Left renal cortex interstitium (tissue), 4 donors: Measurements from ENCODE around the gene PCK1. TPM values are rescaled to one million over a fixed set of nuclear protein-coding genes. Genes with fewer than 3 reads are reported as not detected.

ENCODE experiments used
- polyA plus RNA-seq, 4 donors: library from polyadenylated mRNA; unstranded; fragments of 120-200 nt; gene quantifications; one replicate each; pipeline ENCODE4 v1.2.1, GENCODE V29; 2013; ENCODE audit not compliant: insufficient read length in 4 of 4

PCK1 gene
- polyA plus RNA-seq, 4 donors = 4.1 to 18.8 (median 12.1) TPM

Other genes with a start within 250 kb of the PCK1 start
- gene SPO11, start 231.3 kb upstream of the PCK1 start, polyA plus RNA-seq = not detected
- gene RAE1, start 209.9 kb upstream of the PCK1 start, polyA plus RNA-seq = 10 to 100 TPM; 54.4 to 58.3 (median 55.9) TPM
- gene RBM38, start 169.7 kb upstream of the PCK1 start, polyA plus RNA-seq = 10 to 100 TPM; 24.6 to 43.8 (median 32.4) TPM
- 1 to 10 TPM; 1.0 to 3.6 (median 2.5) TPM for gene CTCFL, start 36.0 kb upstream of the PCK1 start, polyA plus RNA-seq
- gene ZBP1, start 59.3 kb downstream of the PCK1 start, polyA plus RNA-seq = under 1 TPM in 2 of 4 donors, not detected in 2; 0.05 to 0.22 TPM
- gene PMEPA1, start 148.9 kb downstream of the PCK1 start, polyA plus RNA-seq = 10 to 100 TPM; 16.2 to 25.6 (median 22.2) TPM